MCF 10A (cell line): ENCODE measurements around the gene EGFL8. TPM values are rescaled to one million over a fixed set of nuclear protein-coding genes. Genes with fewer than 3 reads are reported as not detected.

ENCODE experiments used
- BruUV-seq: library from RNA; stranded (reverse); fragments of 400-500 nt; replicated peaks from 2 replicates; lab custom pipeline; 2021; lab: Mats Ljungman, UMichigan
- CTCF ChIA-PET: fragments of 300-600 bp; sonication (Branson Sonifier 250); formaldehyde crosslinking; extraction: SDS; loops from one replicate; lab custom pipeline; 2021; ENCODE audit warnings: antibody characterized with exemption, inconsistent platforms; lab: Yijun Ruan, JAX
- POLR2A ChIA-PET: fragments of 300-600, 350-650 bp; sonication (Branson Sonifier 250); formaldehyde crosslinking; extraction: SDS; loops from one replicate; lab custom pipeline; 2020; ENCODE audit warnings: antibody characterized with exemption, inconsistent platforms; lab: Yijun Ruan, JAX
- DNase-seq: peaks from one replicate; pipeline ENCODE4 v3.0.0-alpha.2; 2018; ENCODE audit not compliant: unreplicated experiment
- H3K27ac Mint-ChIP-seq: one replicate; pipeline ENCODE4 v1.8.0; 2022; ENCODE audit warnings: mild to moderate bottlenecking, low read depth, mixed read lengths; ENCODE audit not compliant: unreplicated experiment
- H3K27me3 Mint-ChIP-seq: one replicate; pipeline ENCODE4 v1.8.0; 2022; ENCODE audit warnings: mixed read lengths; ENCODE audit not compliant: insufficient read depth, unreplicated experiment
- H3K36me3 Mint-ChIP-seq: one replicate; pipeline ENCODE4 v1.8.0; 2022; ENCODE audit warnings: mild to moderate bottlenecking, moderate library complexity, mixed read lengths; ENCODE audit not compliant: insufficient read depth, unreplicated experiment
- H3K4me1 Mint-ChIP-seq: one replicate; pipeline ENCODE4 v1.8.0; 2022; ENCODE audit warnings: mixed read lengths; ENCODE audit not compliant: insufficient read depth, unreplicated experiment
- H3K4me3 Mint-ChIP-seq: one replicate; pipeline ENCODE4 v1.8.0; 2022; ENCODE audit warnings: mild to moderate bottlenecking, moderate library complexity, mixed read lengths; ENCODE audit not compliant: unreplicated experiment
- H3K9me3 Mint-ChIP-seq: one replicate; pipeline ENCODE4 v1.8.0; 2022; ENCODE audit warnings: mixed read lengths; ENCODE audit not compliant: unreplicated experiment
- intact Hi-C: fragments of 100-400 bp; cut with micrococcal nuclease; formaldehyde crosslinking; loops from 2 replicates; pipeline ENCODE4 v1.14.1; 2022
- total RNA-seq: library from RNA; stranded (reverse); gene quantifications from 2 replicates; pipeline ENCODE4 v1.2.3, GENCODE V29; 2022
- TF ChIP-seq, protein P1 (sequence below): fragments of 200-600 bp; IDR thresholded peaks from one replicate; pipeline ENCODE4 v1.8.0; 2022; ENCODE audit warnings: antibody characterized with exemption, mild to moderate bottlenecking; ENCODE audit not compliant: unreplicated experiment

EGFL8 gene
- total RNA-seq, 1 experiment from 2014 or later, result 3.1 TPM

DNA sequence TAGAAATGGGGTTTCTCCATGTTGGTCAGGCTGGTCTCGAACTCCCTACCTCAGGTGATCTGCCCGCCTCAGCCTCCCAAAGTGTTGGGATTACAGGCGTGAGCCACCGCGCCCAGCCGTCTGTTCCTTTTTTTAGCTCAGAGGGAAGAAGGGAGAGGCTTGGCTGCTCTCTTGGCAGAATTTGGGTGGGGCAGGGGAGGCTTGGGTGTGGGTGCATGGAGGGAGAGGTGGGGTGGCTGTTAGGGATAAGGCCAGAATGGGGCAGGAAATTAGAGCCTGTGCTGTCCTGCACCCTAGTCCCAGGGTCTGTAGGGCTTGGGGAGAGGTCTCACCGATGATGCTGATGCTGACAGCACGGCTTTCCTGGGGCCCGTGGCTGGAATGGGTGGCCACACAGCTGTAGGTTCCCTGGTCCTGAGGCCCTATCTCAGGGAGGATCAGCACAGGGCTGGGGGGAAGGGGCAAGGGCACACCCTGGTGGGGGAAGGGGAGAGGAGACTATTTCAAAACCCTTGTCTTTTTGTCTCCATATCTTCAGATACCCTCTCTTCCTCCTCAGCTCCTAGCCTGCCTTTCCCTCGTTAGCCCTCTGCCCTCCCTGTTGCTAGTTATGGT, 17.6 kb downstream of the EGFL8 start:
- no TSS peak for BruUV-seq

DNA sequence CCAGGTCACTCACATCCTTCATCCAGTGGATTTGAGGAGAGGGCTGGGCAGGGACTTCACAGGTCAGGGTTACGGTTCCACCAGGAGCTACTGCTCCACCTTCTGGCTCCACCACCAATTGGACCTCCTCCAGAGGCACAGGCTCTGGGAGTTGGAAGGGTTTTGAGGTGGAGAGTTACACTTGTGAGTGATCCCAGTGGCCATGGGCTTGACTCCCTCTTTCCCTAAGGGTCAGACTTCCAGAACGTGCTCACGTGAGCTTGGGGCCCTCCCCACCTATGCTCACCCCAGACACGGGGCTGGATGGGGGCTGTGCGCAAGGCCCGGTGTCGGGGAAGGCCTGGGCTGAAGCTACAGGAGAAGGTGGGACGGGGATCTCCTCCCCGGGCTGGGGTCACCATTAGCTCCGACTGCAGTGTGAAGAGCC, 18.2 kb downstream of the EGFL8 start:
- peaks cover 41% of the 10 kb centered on the region for H3K4me1 Mint-ChIP-seq
- ChIA-PET POLR2A (interaction anchor here (0.8 to 0.9 kb wide), 3 partner anchors 8 to 53 kb away, joined by 3 read pairs; no protein-coding TSS in a partner anchor), CTCF (interaction anchor here (0.8 kb wide), 1 partner anchor 15 kb away, joined by 3 read pairs; no protein-coding TSS in a partner anchor)
- TF ChIP-seq, protein P1, sequence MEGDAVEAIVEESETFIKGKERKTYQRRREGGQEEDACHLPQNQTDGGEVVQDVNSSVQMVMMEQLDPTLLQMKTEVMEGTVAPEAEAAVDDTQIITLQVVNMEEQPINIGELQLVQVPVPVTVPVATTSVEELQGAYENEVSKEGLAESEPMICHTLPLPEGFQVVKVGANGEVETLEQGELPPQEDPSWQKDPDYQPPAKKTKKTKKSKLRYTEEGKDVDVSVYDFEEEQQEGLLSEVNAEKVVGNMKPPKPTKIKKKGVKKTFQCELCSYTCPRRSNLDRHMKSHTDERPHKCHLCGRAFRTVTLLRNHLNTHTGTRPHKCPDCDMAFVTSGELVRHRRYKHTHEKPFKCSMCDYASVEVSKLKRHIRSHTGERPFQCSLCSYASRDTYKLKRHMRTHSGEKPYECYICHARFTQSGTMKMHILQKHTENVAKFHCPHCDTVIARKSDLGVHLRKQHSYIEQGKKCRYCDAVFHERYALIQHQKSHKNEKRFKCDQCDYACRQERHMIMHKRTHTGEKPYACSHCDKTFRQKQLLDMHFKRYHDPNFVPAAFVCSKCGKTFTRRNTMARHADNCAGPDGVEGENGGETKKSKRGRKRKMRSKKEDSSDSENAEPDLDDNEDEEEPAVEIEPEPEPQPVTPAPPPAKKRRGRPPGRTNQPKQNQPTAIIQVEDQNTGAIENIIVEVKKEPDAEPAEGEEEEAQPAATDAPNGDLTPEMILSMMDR, result no peak
- no peak for DNase-seq
- no peak overlapping the region for H3K27ac Mint-ChIP-seq
- no peaks in the 10 kb centered on the region for H3K27me3 Mint-ChIP-seq
- intact Hi-C loops, result no loop called here
- peaks cover 78% of the 10 kb centered on the region for H3K36me3 Mint-ChIP-seq
- BruUV-seq, result no TSS peak
- H3K9me3 Mint-ChIP-seq, result no peaks in the 10 kb centered on the region
- H3K4me3 Mint-ChIP-seq, result no peak overlapping the region

More for the DNA sequence above, 17.6 kb downstream of the EGFL8 start:
- Mint-ChIP-seq H3K4me3 (no peak overlapping the region), H3K9me3 (no peaks in the 10 kb centered on the region), H3K27ac (no peak overlapping the region), H3K36me3 (peaks cover 78% of the 10 kb centered on the region), H3K4me1 (peaks cover 43% of the 10 kb centered on the region), H3K27me3 (no peaks in the 10 kb centered on the region)
- TF ChIP-seq, protein P1, result no peak
- DNase-seq, result no peak
- POLR2A ChIA-PET, result interaction anchor here (0.7 to 1.1 kb wide), 5 partner anchors 9 to 53 kb away, joined by 3 read pairs; partner anchors contain the start of gene EGFL8
- intact Hi-C loops, result no loop called here
- CTCF ChIA-PET, result interaction anchor here (0.8 kb wide), 1 partner anchor 16 kb away, joined by 3 read pairs; no protein-coding TSS in a partner anchor

DNA sequence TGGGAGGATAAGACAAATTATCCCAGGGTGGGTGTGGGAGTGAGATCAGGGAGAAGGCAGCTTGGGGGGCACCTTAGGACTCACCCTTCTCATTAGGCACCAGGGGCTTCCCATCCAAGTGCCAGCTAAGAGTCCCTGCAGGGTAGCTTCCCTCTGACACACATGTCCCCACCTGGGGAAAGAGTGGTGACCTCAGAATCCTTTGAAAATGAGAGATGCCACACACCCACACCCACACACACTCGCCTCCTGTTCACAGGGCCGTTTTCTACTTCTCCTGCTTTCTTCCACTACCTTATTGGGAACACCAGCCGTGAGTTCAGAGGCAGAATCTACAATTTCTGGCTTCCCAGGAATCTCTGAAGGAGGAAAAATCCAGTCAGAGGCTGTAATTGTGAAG, 18.6 kb downstream of the EGFL8 start:
- intact Hi-C loops, result no loop called here
- CTCF ChIA-PET, result interaction anchor here (0.7 kb wide), 1 partner anchor 10 kb away, joined by 3 read pairs; no protein-coding TSS in a partner anchor
- no peaks in the 10 kb centered on the region for H3K27me3 Mint-ChIP-seq
- H3K4me1 Mint-ChIP-seq, result peaks cover 41% of the 10 kb centered on the region
- no peak overlapping the region for H3K27ac Mint-ChIP-seq
- BruUV-seq, result no TSS peak
- H3K36me3 Mint-ChIP-seq, result peaks cover 78% of the 10 kb centered on the region
- POLR2A ChIA-PET, result interaction anchor here (0.8 to 0.9 kb wide), 2 partner anchors 8 to 54 kb away, joined by 3 read pairs; no protein-coding TSS in a partner anchor
- H3K9me3 Mint-ChIP-seq, result no peaks in the 10 kb centered on the region
- no peak for DNase-seq
- TF ChIP-seq, protein P1, result no peak
- no peak overlapping the region for H3K4me3 Mint-ChIP-seq

DNA sequence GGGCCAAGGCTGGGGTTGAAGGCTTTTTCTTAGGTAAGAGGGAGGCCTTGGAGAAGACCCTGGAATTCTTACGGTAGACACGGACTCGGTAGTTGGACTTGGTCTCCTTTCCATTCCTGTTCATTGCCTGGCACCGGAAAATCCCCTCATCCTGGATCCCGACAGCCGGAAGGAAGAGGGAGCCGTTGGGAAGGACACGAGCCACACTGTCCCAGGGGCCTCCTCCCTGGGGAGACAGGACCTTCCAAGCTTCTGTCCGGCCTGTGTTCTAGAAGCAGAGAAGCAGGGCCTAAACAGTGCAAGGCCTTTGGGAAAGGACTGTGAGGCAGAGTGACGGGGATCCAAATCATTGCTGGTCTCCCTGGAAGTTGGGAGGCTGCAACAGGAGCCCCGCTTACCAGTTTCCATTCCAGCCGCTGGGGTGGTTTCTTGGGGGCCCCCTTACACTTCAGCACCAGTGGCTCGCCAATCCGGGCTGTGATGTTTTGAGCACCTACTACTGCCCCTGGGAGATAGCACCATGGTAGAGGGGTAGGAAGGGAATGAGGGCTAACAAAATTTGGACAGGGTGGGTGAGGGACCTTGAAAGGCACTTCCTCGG, 19.2 kb downstream of the EGFL8 start:
- BruUV-seq, result no TSS peak
- peaks cover 41% of the 10 kb centered on the region for H3K4me1 Mint-ChIP-seq
- no peaks in the 10 kb centered on the region for H3K9me3 Mint-ChIP-seq
- no peak overlapping the region for H3K4me3 Mint-ChIP-seq
- no peak overlapping the region for H3K27ac Mint-ChIP-seq
- no peak for DNase-seq
- POLR2A ChIA-PET, result no interaction called here
- intact Hi-C loops, result no loop called here
- TF ChIP-seq, protein P1, result no peak
- H3K36me3 Mint-ChIP-seq, result peaks cover 76% of the 10 kb centered on the region
- CTCF ChIA-PET, result interaction anchor here (0.7 kb wide), 1 partner anchor 9 kb away, joined by 3 read pairs; no protein-coding TSS in a partner anchor
- H3K27me3 Mint-ChIP-seq, result no peaks in the 10 kb centered on the region
